Panc1 (cell line): ENCODE measurements around the gene TBX4. TPM values are rescaled to one million over a fixed set of nuclear protein-coding genes. Genes with fewer than 3 reads are reported as not detected.

Source experiments
- ATAC-seq: fragments of 200-7000 bp; cut with Tn5 transposase; 2 replicates; pipeline ENCODE4 v1.9.1; 2020; ENCODE audit warnings: mild to moderate bottlenecking, moderate library complexity
- BruUV-seq: library from RNA; stranded (reverse); fragments of 400-500 nt; replicated peaks from 2 replicates; lab custom pipeline; 2021; lab: Mats Ljungman, UMichigan
- CTCF ChIA-PET: fragments of 300-600 bp; sonication (Branson Sonifier 250); formaldehyde crosslinking; loops from one replicate; lab custom pipeline; 2022; ENCODE audit warnings: antibody characterized with exemption; lab: Charles Lee
- POLR2A ChIA-PET: fragments of 300-600 bp; sonication (Branson Sonifier 250); formaldehyde crosslinking; loops from one replicate; lab custom pipeline; 2022; ENCODE audit warnings: antibody characterized with exemption; lab: Charles Lee
- DNase-seq: peaks from one replicate; pipeline ENCODE4 v3.0.0-alpha.2; 2010; ENCODE audit warnings: low read depth, low spot score
- H3K27ac ChIP-seq: 2 replicates; pipeline ENCODE4 v1.5.1; 2011; ENCODE audit warnings: mild to moderate bottlenecking, low read length, inconsistent platforms
- H3K27me3 ChIP-seq: fragments of 200-500 bp; sonication (Bioruptor generic); 2 replicates; pipeline ENCODE4 v1.6.0; 2014; ENCODE audit warnings: low read length, inconsistent platforms; ENCODE audit not compliant: control insufficient read depth, insufficient read depth
- H3K36me3 ChIP-seq: fragments of 200-500 bp; sonication (Bioruptor generic); 2 replicates; pipeline ENCODE4 v1.5.1; 2014; ENCODE audit warnings: inconsistent platforms, mild to moderate bottlenecking, low read length, moderate library complexity; ENCODE audit not compliant: control insufficient read depth, insufficient read depth
- H3K4me1 ChIP-seq: 2 replicates; pipeline ENCODE4 v1.5.1; 2011; ENCODE audit warnings: inconsistent platforms, mild to moderate bottlenecking, low read length, moderate library complexity; ENCODE audit not compliant: control insufficient read depth, insufficient read depth
- H3K4me3 ChIP-seq, 2 experiments: 2 replicates each; pipeline ENCODE4 v1.5.1; 2011 to 2012; ENCODE audit warnings: low read depth in 2 of 2, low read length in 2 of 2, mild to moderate bottlenecking in 2 of 2, inconsistent platforms in 1 of 2, moderate library complexity in 1 of 2
- H3K9me3 ChIP-seq: fragments of 200-500 bp; sonication (Bioruptor generic); 2 replicates; pipeline ENCODE4 v1.5.1; 2014; ENCODE audit warnings: low read depth, mild to moderate bottlenecking, inconsistent platforms, low read length, moderate library complexity; ENCODE audit not compliant: control insufficient read depth, insufficient read depth
- POLR2AphosphoS5 ChIP-seq: IDR thresholded peaks from 2 replicates; pipeline ENCODE4 v1.6.1; 2012; ENCODE audit warnings: mild to moderate bottlenecking, low read depth, low read length, moderate library complexity
- SIN3A ChIP-seq: IDR thresholded peaks from 2 replicates; pipeline ENCODE4 v1.6.1; 2012; ENCODE audit warnings: low read depth, mild to moderate bottlenecking, low read length, moderate library complexity, borderline replicate concordance; ENCODE audit not compliant: insufficient read depth
- TCF7L2 ChIP-seq: IDR thresholded peaks from 2 replicates; pipeline ENCODE4 v1.6.1; 2011; ENCODE audit warnings: mild to moderate bottlenecking, low read depth, low read length, inconsistent platforms
- in situ Hi-C: cut with HindIII; loops from 2 replicates; pipeline ENCODE4 v1.10.0; 2016; ENCODE audit warnings: low sequenced_read_pairs, low pct_unique_long_range_greater_than_20kb
- intact Hi-C: fragments of 100-400 bp; cut with micrococcal nuclease; formaldehyde crosslinking; loops from one replicate; pipeline ENCODE4 v1.10.0; 2022; ENCODE audit not compliant: unreplicated experiment
- total RNA-seq: library from RNA; stranded (reverse); gene quantifications from one replicate; pipeline ENCODE4 v1.2.1, GENCODE V29; 2021; ENCODE audit not compliant: unreplicated experiment
- TF ChIP-seq, protein P1 (sequence below), 2 experiments: IDR thresholded peaks; 2 replicates each; pipeline ENCODE4 v1.6.1; 2011 to 2012; ENCODE audit warnings: low read depth in 2 of 2, control low read depth in 1 of 2, low read length in 1 of 2, mild to moderate bottlenecking in 1 of 2, moderate library complexity in 1 of 2; ENCODE audit not compliant: insufficient read depth in 1 of 2
- TF ChIP-seq, protein P2 (sequence below): fragments of 450-650 bp; IDR thresholded peaks from 2 replicates; pipeline ENCODE4 v1.5.1; 2017; ENCODE audit warnings: mild to moderate bottlenecking

TBX4 gene
- total RNA-seq, 1 experiment from 2014 or later, result not detected

DNA sequence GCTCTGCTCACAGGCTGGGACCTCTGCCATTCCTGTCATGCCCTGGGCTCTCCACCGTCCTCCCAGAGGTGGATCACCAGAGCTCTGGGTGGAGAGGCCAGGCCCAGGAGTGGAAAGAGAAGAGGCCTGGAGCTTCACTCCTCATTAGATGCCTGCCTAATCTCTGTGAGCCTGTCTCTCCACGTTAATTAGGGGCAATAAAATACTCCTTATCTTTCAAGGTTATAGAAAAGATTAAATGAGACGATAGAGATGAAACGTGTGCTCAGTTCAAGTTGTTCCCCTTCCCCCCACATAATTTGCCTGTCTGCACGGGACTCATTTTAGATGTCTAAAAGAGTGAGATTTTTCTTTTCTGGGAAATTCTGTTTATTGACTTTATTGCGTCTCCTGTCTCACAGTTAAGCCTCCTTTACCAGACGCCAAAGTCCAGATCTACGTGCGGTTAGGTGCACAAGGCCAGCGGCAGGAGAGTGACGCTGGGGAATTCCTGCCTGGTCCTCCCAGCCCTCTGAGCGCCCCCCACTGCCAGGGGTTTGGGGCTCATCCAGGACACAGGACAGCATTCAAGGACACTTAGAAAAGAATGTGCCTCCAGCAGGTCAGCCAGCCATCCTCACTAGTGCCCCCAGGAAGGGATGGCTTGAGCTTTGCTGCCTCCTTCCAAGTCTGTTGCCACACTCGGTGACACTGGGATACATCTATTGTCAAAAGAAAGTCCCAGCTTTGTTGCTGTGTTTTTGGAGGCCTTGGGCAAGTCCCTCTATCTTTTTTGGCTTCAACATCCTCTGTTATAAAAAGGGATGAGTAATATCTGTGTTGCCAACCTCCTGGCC, 42.3 kb downstream of the TBX4 start:
- DNase-seq (no peak), ATAC-seq (no peak)
- in situ Hi-C loops (no loop called here), intact Hi-C loops (no loop called here)
- no peaks in the 10 kb centered on the region for H3K9me3 ChIP-seq
- no TSS peak for BruUV-seq
- ChIA-PET CTCF (interaction anchor here (0.6 kb wide), 1 partner anchor 10 kb away, joined by 8 read pairs; no protein-coding TSS in a partner anchor), POLR2A (no interaction called here)
- no peaks in the 10 kb centered on the region for H3K36me3 ChIP-seq
- peaks cover 20% of the 10 kb centered on the region for H3K4me1 ChIP-seq
- H3K27ac ChIP-seq, result peak overlapping the region; percentile 48; the same call in 1 of the 2 replicates
- no peak for TF ChIP-seq TCF7L2
- TF ChIP-seq POLR2AphosphoS5, result no peak
- TF ChIP-seq, protein P1, sequence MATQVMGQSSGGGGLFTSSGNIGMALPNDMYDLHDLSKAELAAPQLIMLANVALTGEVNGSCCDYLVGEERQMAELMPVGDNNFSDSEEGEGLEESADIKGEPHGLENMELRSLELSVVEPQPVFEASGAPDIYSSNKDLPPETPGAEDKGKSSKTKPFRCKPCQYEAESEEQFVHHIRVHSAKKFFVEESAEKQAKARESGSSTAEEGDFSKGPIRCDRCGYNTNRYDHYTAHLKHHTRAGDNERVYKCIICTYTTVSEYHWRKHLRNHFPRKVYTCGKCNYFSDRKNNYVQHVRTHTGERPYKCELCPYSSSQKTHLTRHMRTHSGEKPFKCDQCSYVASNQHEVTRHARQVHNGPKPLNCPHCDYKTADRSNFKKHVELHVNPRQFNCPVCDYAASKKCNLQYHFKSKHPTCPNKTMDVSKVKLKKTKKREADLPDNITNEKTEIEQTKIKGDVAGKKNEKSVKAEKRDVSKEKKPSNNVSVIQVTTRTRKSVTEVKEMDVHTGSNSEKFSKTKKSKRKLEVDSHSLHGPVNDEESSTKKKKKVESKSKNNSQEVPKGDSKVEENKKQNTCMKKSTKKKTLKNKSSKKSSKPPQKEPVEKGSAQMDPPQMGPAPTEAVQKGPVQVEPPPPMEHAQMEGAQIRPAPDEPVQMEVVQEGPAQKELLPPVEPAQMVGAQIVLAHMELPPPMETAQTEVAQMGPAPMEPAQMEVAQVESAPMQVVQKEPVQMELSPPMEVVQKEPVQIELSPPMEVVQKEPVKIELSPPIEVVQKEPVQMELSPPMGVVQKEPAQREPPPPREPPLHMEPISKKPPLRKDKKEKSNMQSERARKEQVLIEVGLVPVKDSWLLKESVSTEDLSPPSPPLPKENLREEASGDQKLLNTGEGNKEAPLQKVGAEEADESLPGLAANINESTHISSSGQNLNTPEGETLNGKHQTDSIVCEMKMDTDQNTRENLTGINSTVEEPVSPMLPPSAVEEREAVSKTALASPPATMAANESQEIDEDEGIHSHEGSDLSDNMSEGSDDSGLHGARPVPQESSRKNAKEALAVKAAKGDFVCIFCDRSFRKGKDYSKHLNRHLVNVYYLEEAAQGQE (IDR thresholded peaks at IDR 0.05; ENCODE audit: insufficient read depth in 1 of 2, low read depth in 2 of 2, low read length in 1 of 2), result no peak
- TF ChIP-seq SIN3A, result no peak
- TF ChIP-seq, protein P2, sequence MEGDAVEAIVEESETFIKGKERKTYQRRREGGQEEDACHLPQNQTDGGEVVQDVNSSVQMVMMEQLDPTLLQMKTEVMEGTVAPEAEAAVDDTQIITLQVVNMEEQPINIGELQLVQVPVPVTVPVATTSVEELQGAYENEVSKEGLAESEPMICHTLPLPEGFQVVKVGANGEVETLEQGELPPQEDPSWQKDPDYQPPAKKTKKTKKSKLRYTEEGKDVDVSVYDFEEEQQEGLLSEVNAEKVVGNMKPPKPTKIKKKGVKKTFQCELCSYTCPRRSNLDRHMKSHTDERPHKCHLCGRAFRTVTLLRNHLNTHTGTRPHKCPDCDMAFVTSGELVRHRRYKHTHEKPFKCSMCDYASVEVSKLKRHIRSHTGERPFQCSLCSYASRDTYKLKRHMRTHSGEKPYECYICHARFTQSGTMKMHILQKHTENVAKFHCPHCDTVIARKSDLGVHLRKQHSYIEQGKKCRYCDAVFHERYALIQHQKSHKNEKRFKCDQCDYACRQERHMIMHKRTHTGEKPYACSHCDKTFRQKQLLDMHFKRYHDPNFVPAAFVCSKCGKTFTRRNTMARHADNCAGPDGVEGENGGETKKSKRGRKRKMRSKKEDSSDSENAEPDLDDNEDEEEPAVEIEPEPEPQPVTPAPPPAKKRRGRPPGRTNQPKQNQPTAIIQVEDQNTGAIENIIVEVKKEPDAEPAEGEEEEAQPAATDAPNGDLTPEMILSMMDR, result no peak
- H3K4me3 ChIP-seq, result no peak overlapping the region
- no peaks in the 10 kb centered on the region for H3K27me3 ChIP-seq

DNA sequence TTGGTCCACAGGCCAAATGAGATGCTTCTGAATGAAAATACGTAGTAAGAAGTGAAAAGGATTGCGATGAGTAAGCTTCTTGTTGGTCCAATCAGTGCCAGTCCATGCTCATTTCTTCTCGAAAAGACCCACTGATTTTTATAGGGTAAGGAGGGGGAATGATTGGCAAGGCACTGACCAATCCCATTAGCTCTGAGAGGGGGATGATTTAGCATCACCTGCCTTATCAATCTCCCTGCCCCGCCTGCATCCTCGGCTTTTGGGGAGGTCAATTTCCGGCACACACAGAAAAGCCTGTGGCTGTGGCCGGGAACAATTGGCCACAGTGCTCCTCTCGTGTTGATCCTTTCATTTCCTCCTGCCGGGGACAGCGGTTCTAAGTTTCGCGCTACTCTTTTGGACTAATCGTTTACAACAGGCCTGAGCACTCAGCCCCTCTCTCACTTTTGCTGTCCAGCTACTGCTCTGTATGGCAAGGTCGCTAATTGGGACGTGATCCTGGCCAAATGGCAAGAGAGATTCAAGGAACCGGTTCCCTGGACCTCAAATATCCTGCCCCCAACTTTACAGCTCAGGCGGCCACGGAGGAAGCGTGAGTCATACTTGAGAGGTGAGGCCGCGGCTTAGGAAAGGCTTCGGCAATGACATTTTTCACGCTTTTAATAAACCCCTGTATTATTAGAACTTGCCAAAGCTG, 43.1 kb downstream of the TBX4 start:
- in situ Hi-C loops, result no loop called here
- DNase-seq (no peak), ATAC-seq (0 out of 2 replicates have a peak, but pooled peaks have one; percentile 27)
- peak overlapping the region; percentile 48; the same call in 1 of the 2 replicates for H3K27ac ChIP-seq
- no peak for TF ChIP-seq POLR2AphosphoS5
- TF ChIP-seq, protein P1 (IDR thresholded peaks at IDR 0.05; ENCODE audit: insufficient read depth in 1 of 2, low read depth in 2 of 2, low read length in 1 of 2), result no peak
- TF ChIP-seq TCF7L2, result peak; percentile 25; the same call in 1 of the 2 replicates
- ChIA-PET POLR2A (no interaction called here), CTCF (no interaction called here)
- intact Hi-C loops, result no loop called here
- BruUV-seq, result no TSS peak
- H3K9me3 ChIP-seq, result no peaks in the 10 kb centered on the region
- H3K4me1 ChIP-seq, result peaks cover 20% of the 10 kb centered on the region
- no peaks in the 10 kb centered on the region for H3K36me3 ChIP-seq
- H3K4me3 ChIP-seq, result peak overlapping the region in 1 of 2 experiments; percentile 9; a peak in 1 of 4 replicates
- no peaks in the 10 kb centered on the region for H3K27me3 ChIP-seq
